ENCODE results near the gene PLA2G6. TPM values are rescaled to one million over a fixed set of nuclear protein-coding genes. Genes with fewer than 3 reads are reported as not detected.

Gene PLA2G6
- total RNA-seq, 1 experiment from 2014 or later = 18.7 TPM

- Histone ChIP-seq H3K4me3 (ENCODE audit: low read depth, low read length) (no peak overlapping the region), H3K36me3 (ENCODE audit: control insufficient read depth, insufficient read depth, low read length) (peaks cover 2% of the 10 kb centered on the region), H3K27me3 (replicated peaks; ENCODE audit: control insufficient read depth, insufficient read depth, low read length) (no peaks in the 10 kb centered on the region), H3K9me3 (no peaks in the 10 kb centered on the region), H3K4me1 (peaks cover 16% of the 10 kb centered on the region)
- peak in 1 of 2 experiments; percentile 10 for TF ChIP-seq CTCF (IDR thresholded peaks at IDR 0.05; ENCODE audit: insufficient read depth in 1 of 2, low read depth in 1 of 2, low read length in 1 of 2, severe bottlenecking in 1 of 2, unreplicated experiment in 1 of 2)
- Mint-ChIP-seq H3K27ac (ENCODE audit: unreplicated experiment) (no peak overlapping the region), H3K9me3 (ENCODE audit: unreplicated experiment) (no peaks in the 10 kb centered on the region), H3K4me1 (ENCODE audit: low read depth, unreplicated experiment) (peaks cover 12% of the 10 kb centered on the region), H3K4me3 (ENCODE audit: unreplicated experiment) (no peak overlapping the region), H3K27me3 (ENCODE audit: insufficient read depth, unreplicated experiment) (no peaks in the 10 kb centered on the region), H3K36me3 (ENCODE audit: insufficient read depth, unreplicated experiment) (peaks cover 33% of the 10 kb centered on the region)
- intact Hi-C loops (cut with micrococcal nuclease; ENCODE audit: unreplicated experiment) = no loop called here
- BruUV-seq (replicated peaks) = no TSS peak
- CTCF ChIA-PET = no interaction called here
- POLR2A ChIA-PET = no interaction called here
- DNase-seq = no peak
These were observed 41.8 kb upstream of the PLA2G6 start for GRCh38 chr22:38223289-38223960.

DNA sequence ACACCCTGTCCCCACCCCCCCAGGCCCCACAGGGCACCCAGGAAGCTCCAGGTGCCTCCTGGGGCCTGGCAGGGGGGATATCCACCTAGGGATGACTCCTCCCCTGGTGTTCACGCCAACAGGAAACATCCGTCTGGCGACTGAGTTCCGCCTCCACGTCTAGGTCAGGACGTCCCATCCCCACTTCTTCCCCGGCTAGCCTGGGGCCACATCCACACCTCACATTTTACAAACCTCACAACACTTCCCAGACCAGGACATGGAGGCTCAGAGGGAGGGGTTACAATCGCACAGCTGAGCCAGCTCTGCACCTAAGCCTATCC lies 41.1 kb upstream of the PLA2G6 start:
- Histone ChIP-seq H3K4me3 (ENCODE audit: low read depth, low read length) (no peak overlapping the region), H3K27me3 (replicated peaks; ENCODE audit: control insufficient read depth, insufficient read depth, low read length) (no peaks in the 10 kb centered on the region), H3K4me1 (peaks cover 22% of the 10 kb centered on the region), H3K36me3 (ENCODE audit: control insufficient read depth, insufficient read depth, low read length) (peaks cover 2% of the 10 kb centered on the region), H3K9me3 (no peaks in the 10 kb centered on the region)
- TF ChIP-seq CTCF (IDR thresholded peaks at IDR 0.05; ENCODE audit: insufficient read depth in 1 of 2, low read depth in 1 of 2, low read length in 1 of 2, severe bottlenecking in 1 of 2, unreplicated experiment in 1 of 2) = no peak
- CTCF ChIA-PET = no interaction called here
- peak overlapping the region; percentile 7 for H3K27ac Mint-ChIP-seq (ENCODE audit: unreplicated experiment)
- peaks cover 40% of the 10 kb centered on the region for H3K36me3 Mint-ChIP-seq (ENCODE audit: insufficient read depth, unreplicated experiment)
- H3K4me3 Mint-ChIP-seq (ENCODE audit: unreplicated experiment) = no peak overlapping the region
- no peaks in the 10 kb centered on the region for H3K27me3 Mint-ChIP-seq (ENCODE audit: insufficient read depth, unreplicated experiment)
- POLR2A ChIA-PET = no interaction called here
- BruUV-seq (replicated peaks) = no TSS peak
- no peak for DNase-seq
- no peaks in the 10 kb centered on the region for H3K9me3 Mint-ChIP-seq (ENCODE audit: unreplicated experiment)
- peaks cover 11% of the 10 kb centered on the region for H3K4me1 Mint-ChIP-seq (ENCODE audit: low read depth, unreplicated experiment)
- intact Hi-C loops (cut with micrococcal nuclease; ENCODE audit: unreplicated experiment) = no loop called here

DNA sequence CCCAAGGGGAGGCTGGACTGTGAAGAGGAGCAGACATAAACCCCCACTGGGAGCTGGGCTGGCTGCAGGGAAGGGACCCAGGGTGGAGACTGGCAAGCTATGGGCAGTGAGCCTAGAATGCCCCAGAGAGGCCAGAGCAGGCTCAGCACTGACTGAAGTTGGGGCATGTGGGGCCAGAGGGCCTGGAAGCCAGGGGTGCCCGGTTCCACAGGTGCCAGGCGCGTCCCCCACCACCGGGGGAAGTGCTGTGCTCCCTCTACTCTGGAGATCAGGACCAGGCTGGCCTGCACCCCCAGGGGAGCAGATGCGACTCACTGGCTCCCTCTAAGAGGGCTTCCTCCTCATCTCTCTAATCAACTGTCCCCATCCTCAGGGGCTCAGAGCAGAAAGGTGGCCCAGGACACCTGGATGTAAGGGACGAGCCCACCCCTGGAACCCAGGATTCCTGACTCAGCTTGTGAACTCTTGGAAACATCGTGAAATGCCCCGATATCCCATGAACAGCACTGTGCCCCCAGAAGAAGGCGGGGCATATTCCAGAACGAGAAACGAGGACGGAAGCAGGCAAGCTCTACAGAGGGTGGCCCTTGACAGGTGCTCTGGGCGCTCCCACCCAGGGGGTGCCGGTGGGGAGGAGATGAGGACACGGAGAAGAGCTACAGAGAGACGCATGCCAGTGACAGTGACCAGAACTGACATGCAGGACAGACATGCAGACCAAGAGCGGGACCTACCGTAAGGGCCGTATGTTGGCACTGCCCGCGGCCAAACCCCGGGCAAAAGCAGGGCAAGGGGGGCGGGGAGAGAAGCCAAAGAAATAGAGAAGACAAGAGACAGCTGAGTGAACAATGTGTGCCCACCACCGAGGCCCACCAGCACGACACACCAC lies 40.5 kb upstream of the PLA2G6 start:
- no peaks in the 10 kb centered on the region for H3K27me3 ChIP-seq (replicated peaks; ENCODE audit: control insufficient read depth, insufficient read depth, low read length)
- no peak for TF ChIP-seq CTCF (IDR thresholded peaks at IDR 0.05; ENCODE audit: insufficient read depth in 1 of 2, low read depth in 1 of 2, low read length in 1 of 2, severe bottlenecking in 1 of 2, unreplicated experiment in 1 of 2)
- Mint-ChIP-seq H3K36me3 (ENCODE audit: insufficient read depth, unreplicated experiment) (peaks cover 37% of the 10 kb centered on the region), H3K4me1 (ENCODE audit: low read depth, unreplicated experiment) (peaks cover 11% of the 10 kb centered on the region), H3K9me3 (ENCODE audit: unreplicated experiment) (no peaks in the 10 kb centered on the region), H3K4me3 (ENCODE audit: unreplicated experiment) (no peak overlapping the region), H3K27ac (ENCODE audit: unreplicated experiment) (peak overlapping the region; percentile 7), H3K27me3 (ENCODE audit: insufficient read depth, unreplicated experiment) (no peaks in the 10 kb centered on the region)
- no peak overlapping the region for H3K4me3 ChIP-seq (ENCODE audit: low read depth, low read length)
- H3K36me3 ChIP-seq (ENCODE audit: control insufficient read depth, insufficient read depth, low read length) = peaks cover 1% of the 10 kb centered on the region
- intact Hi-C loops (cut with micrococcal nuclease; ENCODE audit: unreplicated experiment) = no loop called here
- POLR2A ChIA-PET = no interaction called here
- CTCF ChIA-PET = no interaction called here
- H3K4me1 ChIP-seq = peaks cover 23% of the 10 kb centered on the region
- H3K9me3 ChIP-seq = no peaks in the 10 kb centered on the region
- no peak for DNase-seq
- no TSS peak for BruUV-seq (replicated peaks)

All from Caco-2 (cell line).